HG03135 (cell line): ENCODE measurements around the gene TMEM250.
"Not testable (repeated sequence)": the region's sequence is repeated elsewhere in the genome, so short reads cannot be mapped to it uniquely, and the experiment has no call there.

ENCODE experiments used
- ATAC-seq: cut with Tn5 transposase; IDR thresholded peaks from one replicate; pipeline ENCODE4 v1.9.1; 2021; ENCODE audit warnings: mild to moderate bottlenecking, moderate library complexity; ENCODE audit not compliant: unreplicated experiment

The TMEM250 gene, protein sequence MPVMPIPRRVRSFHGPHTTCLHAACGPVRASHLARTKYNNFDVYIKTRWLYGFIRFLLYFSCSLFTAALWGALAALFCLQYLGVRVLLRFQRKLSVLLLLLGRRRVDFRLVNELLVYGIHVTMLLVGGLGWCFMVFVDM

GRCh38 chr9:136118320-136119060 is at the start of gene TMEM250:
Gene TMEM250 (minus strand): TSS chr9:136118875. CDS start chr9:136116900, 1,975 bp downstream.
- ATAC-seq, result peak; percentile 67

DNA sequence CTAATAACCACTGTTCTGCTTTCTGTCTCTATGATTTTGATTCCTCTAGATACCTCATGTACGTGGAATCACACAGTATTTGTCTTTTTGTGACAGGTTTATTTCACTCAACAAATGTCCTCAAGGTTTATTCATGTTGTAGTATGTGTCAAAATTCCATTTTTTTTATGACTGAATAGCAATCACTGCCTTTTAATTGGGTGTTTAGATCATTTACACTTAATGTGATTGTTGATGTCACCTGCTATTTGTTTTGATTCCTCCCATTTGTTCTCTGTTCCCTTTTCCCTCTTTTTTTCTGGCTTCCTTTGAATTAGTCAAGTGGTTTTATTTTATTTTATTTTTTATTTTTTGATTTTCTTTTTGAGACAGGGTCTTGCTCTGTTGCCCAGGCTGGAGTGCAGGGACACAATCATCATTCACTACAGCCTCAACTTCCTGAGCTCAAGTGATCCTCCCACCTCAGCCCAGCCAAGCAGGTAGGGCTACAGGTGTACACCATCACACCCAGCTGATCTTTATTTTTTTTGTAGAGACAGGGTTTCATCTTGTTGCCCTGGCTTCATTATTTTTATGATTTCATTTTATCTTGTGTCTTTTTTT is 44.7 kb upstream of the TMEM250 start:
- ATAC-seq, result no peak

- no peak for ATAC-seq
Measured at GRCh38 chr9:136160995-136161610, 42.4 kb upstream of the TMEM250 start.

DNA sequence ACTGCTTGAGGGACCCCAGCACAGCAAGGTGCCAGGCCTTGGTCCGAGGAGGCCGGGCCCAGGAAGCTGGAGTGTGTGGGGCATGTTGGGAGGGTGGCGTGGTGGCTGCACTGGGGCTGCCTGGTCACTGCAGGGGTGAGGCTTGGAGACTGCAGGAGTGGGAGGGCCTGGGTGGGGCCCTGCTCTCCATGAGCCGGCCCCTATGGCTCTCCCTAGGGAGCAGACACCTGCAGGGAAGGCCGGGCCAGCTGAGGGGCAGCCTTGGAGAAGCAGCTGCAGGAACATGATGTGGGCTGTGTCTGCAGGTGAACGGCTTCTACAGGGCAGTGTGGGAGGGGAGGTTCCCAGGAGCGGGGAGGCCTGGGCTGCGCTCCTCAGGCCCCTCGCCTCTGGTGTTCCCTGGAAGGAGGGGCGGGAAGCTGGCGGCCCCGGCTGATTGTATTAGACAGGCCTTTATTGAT is 41.7 kb upstream of the TMEM250 start:
- ATAC-seq, result no peak

DNA sequence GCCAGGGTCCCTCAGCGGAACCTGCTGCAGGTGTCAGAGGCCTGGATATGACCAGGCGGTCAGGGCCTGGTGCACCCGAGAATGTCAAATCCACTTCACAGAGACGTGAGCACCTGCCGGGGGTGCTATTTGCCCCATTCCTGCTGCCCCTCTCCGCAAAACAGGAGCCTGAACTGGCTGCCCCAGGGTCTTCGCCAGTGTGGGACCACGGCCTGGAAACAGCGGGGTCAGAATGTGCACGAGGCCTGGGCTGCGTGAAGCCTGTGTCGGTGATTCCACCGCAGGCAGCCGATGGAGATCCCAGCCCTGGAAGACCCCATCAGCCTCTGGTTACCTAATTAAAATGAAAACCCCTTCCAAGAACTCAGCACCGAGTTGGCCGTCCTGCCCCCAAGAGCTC is 41.2 kb upstream of the TMEM250 start:
- no peak for ATAC-seq

GRCh38 chr9:136157477-136158265 is 39.0 kb upstream of the TMEM250 start:
- ATAC-seq, result no peak

DNA sequence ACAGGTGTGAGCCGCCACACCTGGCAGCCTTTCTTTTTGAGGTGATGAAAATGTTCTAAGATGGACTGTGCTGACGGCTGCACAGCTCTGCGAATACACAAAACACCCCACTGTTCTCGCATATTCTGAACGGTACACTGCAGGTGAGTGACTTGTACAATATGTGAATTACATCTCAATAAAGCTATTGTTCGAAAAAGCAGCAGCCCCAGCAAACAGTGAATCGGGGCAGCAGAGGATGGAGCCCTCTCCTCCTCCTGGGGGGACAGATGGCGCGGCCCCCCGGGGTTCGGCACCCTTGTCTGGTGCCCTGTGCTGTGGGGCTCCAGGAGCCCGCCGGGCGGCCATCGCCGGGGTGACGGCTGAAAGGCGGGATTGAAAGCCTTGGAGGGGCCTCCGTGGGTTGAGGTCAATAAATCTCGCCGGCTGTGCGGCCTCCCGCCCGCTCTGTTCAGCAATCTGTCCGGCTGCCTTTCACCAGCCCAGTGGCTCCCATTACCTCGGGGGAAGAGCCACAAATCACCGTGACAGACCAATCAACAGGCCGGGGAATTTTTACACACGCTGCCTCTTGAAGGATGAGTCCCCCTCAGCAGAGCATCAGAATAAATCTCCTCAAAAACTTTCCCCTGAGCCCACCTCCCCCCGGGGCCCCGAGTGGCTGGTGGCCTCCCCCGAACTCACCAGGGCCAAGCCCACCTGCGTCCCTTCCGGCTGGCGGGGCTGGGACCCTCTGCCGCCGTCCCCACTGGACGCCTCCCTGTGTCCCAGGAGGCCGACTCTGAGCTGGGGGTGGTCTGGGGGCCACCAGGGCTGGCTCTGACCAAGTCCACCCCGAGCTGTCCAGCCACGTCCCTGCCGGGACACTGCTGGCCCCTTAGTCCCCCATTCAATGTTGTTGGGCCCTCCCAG is 37.8 kb upstream of the TMEM250 start:
- ATAC-seq, result no peak

- ATAC-seq, result no peak
Measured at GRCh38 chr9:136155576-136155975, 36.9 kb upstream of the TMEM250 start.

DNA sequence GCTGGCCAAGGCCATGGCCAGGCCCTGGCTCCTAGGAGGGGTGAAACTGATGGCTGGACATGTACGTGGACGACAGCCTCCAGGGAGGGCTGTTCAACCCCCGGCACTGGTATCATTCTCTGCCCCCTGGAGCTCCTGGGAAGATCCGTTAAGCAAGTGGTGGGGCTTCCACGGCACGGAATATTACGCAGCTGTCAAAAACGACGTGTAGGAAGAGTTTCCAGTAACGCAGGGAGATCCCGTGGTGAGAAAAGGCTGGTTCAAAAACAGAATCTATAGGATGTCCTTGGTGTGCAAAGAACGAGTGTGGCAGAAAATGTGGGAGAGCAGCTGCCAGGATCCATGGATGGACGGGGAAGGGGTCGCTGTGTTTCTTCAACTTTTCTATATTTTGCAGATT is 36.3 kb upstream of the TMEM250 start:
- ATAC-seq, result no peak

- ATAC-seq, result no peak
Measured at GRCh38 chr9:136153381-136154065, 34.8 kb upstream of the TMEM250 start.

DNA sequence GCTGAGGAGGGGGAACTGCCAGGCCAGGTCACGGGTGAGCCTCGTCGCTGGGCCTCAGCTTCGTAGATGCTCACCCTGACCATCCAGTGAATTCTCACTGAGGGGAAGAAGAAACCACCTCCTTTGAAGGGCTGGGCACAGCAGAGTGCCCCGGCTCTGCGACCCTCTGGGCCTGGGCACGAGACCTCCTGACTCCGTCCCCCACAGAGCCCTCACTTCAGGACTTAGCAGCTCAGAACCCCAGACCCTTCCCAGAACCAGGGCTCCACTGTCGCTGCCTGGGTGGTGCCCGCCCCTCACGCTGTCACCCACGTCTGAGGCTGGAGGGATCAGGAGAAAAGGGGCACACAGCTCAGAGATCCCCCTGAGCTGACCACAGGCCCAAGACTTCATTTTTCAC is 34.3 kb upstream of the TMEM250 start:
- no peak for ATAC-seq

DNA sequence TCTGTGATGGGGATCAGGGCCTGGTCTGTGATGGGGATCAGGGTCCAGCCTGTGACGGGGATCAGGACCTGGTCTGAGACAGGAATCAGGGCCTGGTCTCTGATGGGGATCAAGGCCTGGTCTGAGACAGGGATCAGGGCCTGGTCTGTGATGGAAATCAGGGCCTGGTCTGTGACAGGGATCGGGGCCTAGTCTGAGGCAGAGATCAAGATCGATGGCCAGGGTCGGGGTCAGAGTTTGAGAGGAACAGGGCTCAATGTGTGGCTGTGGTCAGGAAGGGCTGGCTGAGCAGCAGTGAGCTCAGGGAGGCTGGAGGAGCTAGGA is 33.8 kb upstream of the TMEM250 start:
- no peak for ATAC-seq

DNA sequence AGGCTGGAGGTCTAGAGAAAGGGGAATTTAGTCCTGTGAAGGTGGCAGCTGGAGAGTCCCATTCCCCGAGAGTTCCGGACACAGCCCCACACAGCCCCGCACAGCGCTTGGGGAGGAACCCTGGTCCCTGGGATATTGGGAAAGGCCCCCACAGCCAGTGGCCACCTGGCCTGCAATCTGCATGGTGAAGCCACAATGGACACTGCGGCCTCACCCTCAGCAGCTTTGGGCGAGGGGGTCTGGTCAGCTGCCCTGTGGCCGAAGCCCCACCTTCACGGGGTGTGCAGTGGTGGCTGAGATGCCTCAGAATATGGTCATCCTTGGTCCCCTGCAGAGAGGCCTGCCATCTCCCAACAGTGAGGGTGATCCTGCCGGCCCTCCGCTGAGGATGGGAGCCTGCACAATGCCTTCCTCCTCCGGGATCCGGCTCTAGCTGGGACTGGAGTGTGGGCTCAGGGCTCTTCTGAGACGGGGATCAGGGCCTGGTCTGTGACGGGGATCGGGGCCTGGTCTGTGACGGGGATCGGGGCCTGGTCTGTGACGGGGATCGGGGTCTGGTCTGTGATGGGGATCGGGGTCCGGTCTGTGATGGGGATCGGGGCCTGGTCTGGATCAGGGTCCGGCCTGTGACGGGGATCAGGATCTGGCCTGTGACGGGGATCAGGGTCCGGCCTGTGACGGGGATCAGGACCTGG is 33.3 kb upstream of the TMEM250 start:
- no peak for ATAC-seq

- ATAC-seq, result no peak
Measured at GRCh38 chr9:136151214-136151804, 32.6 kb upstream of the TMEM250 start.

DNA sequence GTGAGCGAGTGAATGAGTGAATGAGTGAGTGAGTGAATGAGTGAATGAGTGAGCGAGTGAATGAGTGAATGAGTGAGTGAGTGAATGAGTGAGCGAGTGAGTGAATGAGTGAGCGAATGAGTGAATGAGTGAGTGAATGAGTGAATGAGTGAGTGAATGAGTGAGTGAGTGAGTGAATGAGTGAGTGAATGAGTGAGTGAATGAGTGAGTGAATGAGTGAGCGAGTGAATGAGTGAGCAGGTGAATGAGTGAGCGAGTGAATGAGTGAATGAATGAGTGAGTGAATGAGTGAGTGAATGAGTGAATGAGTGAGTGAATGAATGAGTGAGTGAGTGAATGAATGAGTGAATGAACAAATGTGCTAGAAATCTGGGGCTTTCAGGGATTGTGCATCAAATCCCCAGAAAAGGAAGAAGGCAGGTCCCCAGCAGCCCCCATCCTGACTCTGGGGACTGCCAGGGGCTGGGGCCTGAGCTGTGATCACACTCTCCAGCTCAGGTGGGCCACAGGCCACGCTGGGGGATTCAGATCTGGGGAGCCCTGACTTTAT is 32.1 kb upstream of the TMEM250 start:
- not testable (repeated sequence) for ATAC-seq

- ATAC-seq, result no peak
Measured at GRCh38 chr9:136149853-136150252, 31.2 kb upstream of the TMEM250 start.

GRCh38 chr9:136149337-136149736 is 30.7 kb upstream of the TMEM250 start:
- no peak for ATAC-seq

- ATAC-seq, result no peak
Measured at GRCh38 chr9:136148766-136149165, 30.1 kb upstream of the TMEM250 start.
